ENCODE data around the gene RBKS. TPM values are rescaled to one million over a fixed set of nuclear protein-coding genes. Genes with fewer than 3 reads are reported as not detected.

RBKS gene
- 1.5 and 2.1 TPM in 2 replicates for total RNA-seq (2014; rRNA removed)
- polyA plus RNA-seq (2012) = 4.2 TPM

GRCh38 chr2:27890146-27890923, at the start of gene RBKS, which contains the start of gene BABAM2:
TSS of gene RBKS (minus strand) at chr2:27890387. CDS start at chr2:27890345, 42 bp downstream.
TSS of gene BABAM2 (plus strand) at chr2:27890729. CDS start at chr2:27894557, 3,828 bp downstream.
- DNase-seq (ENCODE audit: low read depth) = peak; percentile 81

- no peak for DNase-seq (ENCODE audit: low read depth)
Observed at GRCh38 chr2:27935026-27935425, 44.8 kb upstream of the RBKS start.

GRCh38 chr2:27932396-27932795, 42.2 kb upstream of the RBKS start:
- DNase-seq (ENCODE audit: low read depth) = peak; percentile 53

GRCh38 chr2:27931361-27931950, 41.3 kb upstream of the RBKS start:
- DNase-seq (ENCODE audit: low read depth) = no peak

- DNase-seq (ENCODE audit: low read depth) = no peak
Observed at GRCh38 chr2:27929916-27930486, 39.8 kb upstream of the RBKS start.

GRCh38 chr2:27925766-27926472, 35.7 kb upstream of the RBKS start:
- no peak for DNase-seq (ENCODE audit: low read depth)

- no peak for DNase-seq (ENCODE audit: low read depth)
Observed at GRCh38 chr2:27922842-27923241, 32.7 kb upstream of the RBKS start.

- no peak for DNase-seq (ENCODE audit: low read depth)
Observed at GRCh38 chr2:27921880-27922547, 31.8 kb upstream of the RBKS start.

- DNase-seq (ENCODE audit: low read depth) = no peak
Observed at GRCh38 chr2:27921424-27921823, 31.2 kb upstream of the RBKS start.

- DNase-seq (ENCODE audit: low read depth) = peak; percentile 41
Observed at GRCh38 chr2:27920148-27920885, 30.1 kb upstream of the RBKS start.

GRCh38 chr2:27916293-27916995, 26.3 kb upstream of the RBKS start:
- DNase-seq (ENCODE audit: low read depth) = no peak

GRCh38 chr2:27915874-27916273, 25.7 kb upstream of the RBKS start:
- DNase-seq (ENCODE audit: low read depth) = no peak

GRCh38 chr2:27915191-27915590, 25.0 kb upstream of the RBKS start:
- DNase-seq (ENCODE audit: low read depth) = no peak

- DNase-seq (ENCODE audit: low read depth) = no peak
Observed at GRCh38 chr2:27914805-27915175, 24.6 kb upstream of the RBKS start.

GRCh38 chr2:27914041-27914804, 24.0 kb upstream of the RBKS start:
- DNase-seq (ENCODE audit: low read depth) = no peak

- no peak for DNase-seq (ENCODE audit: low read depth)
Observed at GRCh38 chr2:27912512-27912911, 22.3 kb upstream of the RBKS start.

- DNase-seq (ENCODE audit: low read depth) = no peak
Observed at GRCh38 chr2:27911458-27912210, 21.4 kb upstream of the RBKS start.

- DNase-seq (ENCODE audit: low read depth) = no peak
Observed at GRCh38 chr2:27909901-27910300, 19.7 kb upstream of the RBKS start.

- no peak for DNase-seq (ENCODE audit: low read depth)
Observed at GRCh38 chr2:27907547-27907946, 17.4 kb upstream of the RBKS start.
